ENCODE results near the gene ZIC4.

The ZIC4 gene

DNA sequence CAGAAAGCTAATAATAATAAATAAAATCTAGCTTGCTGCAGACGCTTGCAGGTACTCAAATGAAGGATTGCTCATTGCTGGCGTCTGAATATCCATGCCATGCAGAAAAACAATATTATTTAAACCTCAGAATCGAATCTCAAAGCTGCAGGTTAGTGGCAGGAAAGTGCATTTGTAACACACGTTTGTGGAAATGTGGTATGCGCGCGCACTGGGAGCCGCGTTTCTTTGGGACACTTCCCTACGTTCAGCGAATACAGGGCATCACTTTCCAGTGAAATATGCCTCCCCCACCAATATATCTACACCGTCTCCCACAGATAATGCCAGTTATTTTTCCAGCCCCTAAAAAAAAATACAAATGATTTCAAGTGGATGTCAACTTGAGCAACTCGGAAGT, 37.1 kb downstream of the ZIC4 start:
- no peak for DNase-seq (ENCODE audit: low spot score)

DNA sequence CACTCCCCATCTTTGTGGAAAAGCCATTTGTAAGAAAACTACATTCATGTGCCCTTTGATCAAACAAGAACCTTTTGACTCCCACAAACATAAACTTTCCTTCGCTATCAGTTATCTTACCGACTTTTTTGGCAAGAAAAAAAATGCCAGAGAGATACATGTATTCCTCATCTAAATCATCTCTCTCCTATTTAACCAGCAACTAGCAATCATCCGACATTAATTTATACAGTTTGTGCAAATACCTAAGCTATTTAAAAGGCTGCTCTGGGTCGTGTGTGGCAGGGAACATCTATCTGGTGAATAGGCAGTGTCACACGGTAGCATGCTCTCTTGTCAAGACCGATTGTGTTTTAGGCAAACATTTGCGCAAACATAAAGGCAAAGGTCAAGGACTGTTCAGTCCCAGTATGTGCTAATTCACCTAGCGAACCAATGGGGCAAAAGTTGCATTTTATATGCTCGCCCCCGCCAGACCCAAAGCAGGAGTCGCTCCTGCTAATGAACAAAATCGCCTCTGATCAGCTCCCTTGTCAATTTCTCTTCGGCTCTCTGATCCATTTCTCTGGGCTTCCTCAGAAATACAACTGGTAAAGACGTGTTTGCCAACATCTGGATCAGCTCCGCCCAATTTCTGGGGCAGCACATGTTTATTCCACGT, 37.7 kb downstream of the ZIC4 start:
- DNase-seq (ENCODE audit: low spot score): no peak

DNA sequence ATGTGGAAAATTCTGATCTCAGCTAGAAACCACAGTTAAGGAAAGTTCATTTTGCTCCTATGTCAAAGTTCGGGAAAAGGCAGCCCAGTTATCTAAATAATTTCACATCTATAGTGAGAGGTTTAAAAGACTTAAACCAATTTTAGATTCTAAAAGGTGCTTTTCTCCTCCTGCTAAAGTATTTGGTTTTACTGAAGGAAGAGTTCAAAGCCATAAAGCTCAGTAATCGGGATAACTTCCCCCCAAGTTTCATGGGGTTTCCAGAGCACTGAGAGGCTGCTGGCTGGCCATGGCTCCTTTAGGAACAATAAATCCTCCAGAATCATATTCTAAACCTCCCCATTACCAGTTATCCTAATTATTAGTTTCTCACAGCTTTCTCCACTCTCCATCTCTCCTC, 38.2 kb downstream of the ZIC4 start:
- DNase-seq (ENCODE audit: low spot score): no peak

DNA sequence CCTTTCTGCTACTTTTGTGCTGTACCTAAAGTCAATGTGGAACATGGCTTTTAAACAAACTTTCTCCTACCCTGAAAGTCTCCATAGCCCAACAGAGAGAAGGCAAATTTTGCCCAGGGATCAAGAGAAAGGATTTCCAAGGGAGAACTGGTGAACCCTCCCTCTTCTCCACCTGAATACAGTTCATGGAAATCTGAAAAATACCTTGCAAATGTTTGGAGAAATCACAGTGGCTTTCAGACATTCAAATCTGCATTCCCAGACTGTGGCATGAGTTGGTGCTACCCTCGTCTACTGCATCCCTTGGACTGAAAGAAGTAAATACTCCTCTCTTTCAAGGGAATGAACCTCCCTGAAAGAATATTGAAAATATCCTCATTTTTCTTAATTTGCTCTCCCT, 38.7 kb downstream of the ZIC4 start:
- no peak for DNase-seq (ENCODE audit: low spot score)

DNA sequence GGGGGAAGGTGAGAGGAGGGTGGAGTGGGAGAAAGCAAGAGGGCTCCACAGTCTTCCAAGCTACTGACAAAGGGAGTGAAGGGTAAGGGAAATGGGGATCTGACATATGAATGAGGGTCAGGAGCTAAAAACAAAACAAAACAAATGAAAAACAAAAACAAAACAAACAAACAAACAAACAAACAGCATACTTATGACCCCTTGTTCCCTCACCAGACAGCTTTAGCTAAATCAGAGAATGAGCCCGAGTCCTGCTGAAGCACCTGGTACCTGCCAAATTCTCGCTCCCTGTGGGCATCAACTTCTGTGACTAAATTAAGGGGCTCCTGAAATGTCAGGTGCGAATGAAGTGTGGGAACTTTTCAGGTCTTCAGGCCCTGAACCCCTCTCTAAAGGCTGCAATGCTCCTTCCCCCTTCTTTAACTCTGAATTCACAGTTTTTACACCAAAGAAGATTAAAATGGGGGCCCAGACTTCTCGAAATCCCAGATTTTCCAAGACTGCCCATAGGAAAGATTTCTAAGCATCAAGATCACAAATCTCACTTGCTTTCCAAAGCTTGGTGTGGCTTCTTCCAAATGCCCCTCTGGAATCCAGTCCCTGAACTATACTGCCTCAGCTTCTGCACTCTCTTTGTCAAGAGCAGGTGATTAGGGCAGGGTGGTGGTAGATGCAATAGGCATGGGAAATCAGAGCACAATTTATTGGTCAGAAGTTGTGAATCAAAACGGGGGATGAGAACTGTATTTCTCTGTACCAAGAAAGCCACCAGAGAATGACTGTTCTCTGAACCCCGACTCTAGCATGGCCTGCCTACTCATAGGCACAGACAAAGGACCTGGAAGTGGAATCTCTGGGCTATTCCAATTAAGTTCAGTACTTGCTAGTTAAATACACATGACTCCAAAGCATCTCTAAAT, 40.9 kb downstream of the ZIC4 start:
- DNase-seq (ENCODE audit: low spot score): no peak

DNA sequence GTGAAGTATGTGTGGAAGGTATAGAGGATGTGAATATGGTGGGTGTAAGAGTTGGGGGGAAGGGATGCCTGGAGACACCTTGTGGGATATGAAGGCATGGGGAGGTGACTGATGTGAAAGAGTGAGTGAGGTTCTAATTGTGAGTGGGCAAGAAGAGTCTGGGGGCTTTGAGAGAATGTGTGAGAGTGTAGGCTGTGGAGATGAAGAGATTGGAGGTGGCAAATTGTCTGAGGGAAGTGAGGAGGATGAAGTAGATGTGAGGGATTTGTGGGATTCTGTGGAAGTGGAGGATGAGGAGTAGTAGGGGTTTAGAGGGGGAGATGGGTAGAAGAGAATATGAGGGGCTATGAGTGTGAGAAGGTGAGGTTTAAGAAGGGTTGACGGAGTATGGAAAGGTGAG, 41.6 kb downstream of the ZIC4 start:
- DNase-seq (ENCODE audit: low spot score): no peak

DNA sequence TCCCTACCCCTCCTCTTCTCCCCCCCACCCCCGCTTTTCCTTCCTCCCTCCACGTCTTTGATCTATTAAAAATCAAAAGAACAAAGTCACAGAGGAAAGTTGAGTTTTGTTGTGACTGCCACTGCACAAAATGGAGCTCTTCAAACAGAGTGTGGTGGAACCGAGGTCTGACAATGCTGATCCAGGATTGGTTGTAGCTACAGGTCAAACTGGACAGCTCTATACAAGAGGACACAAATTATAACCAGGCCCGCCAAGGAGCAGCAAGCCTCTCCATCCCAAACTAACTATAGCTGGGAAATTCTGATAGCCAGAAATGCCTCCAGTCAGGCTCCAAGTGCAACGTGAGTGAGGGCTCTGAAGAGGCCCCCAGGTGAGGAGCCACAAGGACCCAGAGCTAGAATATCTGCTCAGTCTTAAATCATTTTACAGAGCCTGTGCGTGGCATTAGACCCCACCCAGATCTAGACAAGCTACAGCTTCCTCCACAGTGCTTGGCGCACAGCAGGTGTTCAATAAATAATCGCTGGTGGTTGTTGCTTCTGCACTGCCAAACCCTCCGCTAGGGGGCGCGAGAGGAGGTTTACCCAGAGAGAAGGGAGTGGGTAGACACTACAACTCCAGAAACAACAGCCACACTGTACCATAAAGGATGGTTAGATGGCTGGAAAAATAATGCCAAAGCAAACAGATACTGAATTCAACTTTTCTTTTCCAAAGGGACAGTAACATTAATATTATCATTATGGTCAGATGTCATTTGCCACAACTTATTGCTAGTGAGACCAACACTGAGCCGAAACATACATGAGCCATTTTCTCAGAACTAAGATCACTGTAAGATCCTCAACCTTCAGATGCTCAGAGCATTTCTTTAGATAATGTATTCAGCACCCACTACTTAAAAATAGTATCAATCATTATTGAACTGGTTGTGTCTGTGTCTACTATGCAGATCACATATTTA, 44.6 kb downstream of the ZIC4 start:
- peak; percentile 45 for DNase-seq (ENCODE audit: low spot score)

DNA sequence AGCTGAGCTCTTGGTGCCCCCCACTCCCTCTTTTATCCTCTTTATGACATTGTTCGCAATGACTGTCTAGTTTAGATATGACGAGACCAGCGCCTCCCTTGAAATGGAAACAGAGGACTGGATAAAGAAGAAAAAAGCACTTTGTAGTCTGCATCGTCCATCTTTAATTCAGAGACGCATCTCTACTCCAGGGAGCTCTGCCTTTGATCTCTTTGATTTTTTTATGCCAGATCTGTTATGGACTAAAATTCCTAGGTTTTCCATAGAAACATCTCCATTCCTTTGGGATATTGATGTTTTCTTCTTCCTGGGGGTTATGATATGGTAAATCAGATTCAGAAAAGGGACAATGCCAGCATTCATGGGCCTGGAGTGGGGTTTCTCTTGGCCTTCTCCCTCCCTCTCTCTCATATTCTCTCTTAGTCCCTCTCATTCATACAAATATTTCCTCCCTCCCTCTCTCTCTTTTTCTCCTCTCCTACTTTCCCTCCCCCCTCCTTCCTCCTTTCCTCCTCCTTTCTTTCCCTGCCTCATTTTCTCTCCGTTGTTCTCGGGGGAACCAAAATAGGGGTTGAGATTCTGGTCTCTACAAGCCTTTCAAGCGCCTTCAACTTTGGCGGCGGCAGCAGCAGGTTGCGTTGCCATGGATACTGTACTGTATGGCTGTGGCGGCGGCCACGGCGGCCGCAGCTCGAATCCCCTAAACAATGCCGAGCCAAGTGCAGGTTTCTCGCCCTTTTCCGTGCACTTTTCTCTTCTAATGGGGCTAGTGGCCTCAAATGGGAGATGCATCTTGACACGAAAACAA, 45.5 kb downstream of the ZIC4 start:
- no peak for DNase-seq (ENCODE audit: low spot score)

DNA sequence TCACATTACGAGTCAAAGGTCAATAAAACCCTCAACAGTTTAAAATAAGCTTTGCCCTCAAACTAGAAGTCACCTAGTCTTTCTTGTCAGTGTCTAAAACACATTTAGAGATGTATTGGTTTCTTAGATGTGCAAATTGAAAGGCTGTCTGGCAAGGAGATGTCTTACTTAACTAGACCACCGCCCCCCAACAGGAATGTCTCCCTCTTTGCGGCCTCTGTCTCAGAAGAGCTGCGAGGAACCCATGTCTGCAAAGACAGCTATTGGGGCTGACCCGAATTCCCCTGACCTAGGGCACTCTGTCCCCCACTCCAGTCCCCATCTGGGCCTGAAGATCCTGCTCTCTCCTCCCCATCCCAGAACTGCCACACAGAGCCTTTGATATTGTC, 46.3 kb downstream of the ZIC4 start:
- DNase-seq (ENCODE audit: low spot score): no peak

DNA sequence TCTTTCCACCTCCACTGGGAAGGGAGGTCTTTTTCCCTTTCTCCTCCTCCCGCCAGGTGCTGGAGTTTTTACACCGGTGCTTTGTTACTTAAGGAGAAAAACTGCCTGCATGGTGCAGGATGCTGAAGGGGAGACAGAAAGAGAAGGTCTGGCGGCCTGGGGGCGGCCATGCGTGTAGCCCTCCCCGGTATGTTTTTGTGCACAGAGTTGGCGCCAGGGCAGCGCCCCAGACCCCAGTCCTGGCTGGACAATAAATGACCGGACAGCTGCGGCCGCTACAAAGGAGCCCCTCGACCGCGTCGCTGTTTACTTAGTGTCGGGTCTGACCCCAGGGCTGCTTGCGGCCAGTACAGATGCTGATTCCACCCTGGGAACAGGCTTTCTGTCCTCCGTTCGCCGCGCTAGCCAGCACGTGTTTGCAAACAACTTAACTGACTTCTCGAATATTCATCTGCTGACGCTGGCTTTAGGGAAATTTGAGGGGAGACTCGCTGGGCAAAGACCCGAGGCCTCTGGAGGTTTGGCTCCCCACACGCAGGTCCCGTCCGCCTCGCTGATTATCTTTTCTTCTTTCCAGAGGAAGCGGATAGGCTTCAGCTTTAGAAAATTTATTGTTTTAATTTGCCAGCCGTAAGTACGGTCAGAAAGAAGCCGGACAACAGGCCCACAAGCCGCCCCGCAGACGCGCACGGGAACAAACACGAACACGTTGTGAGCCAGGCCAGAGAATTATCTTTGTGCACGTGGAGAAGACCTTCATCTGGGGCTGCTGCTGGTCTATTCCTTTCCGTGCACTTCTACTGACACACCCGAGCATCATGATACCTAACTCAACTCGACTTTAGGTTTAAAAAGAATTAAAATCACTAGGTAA, 46.9 kb downstream of the ZIC4 start:
- no peak for DNase-seq (ENCODE audit: low spot score)

DNA sequence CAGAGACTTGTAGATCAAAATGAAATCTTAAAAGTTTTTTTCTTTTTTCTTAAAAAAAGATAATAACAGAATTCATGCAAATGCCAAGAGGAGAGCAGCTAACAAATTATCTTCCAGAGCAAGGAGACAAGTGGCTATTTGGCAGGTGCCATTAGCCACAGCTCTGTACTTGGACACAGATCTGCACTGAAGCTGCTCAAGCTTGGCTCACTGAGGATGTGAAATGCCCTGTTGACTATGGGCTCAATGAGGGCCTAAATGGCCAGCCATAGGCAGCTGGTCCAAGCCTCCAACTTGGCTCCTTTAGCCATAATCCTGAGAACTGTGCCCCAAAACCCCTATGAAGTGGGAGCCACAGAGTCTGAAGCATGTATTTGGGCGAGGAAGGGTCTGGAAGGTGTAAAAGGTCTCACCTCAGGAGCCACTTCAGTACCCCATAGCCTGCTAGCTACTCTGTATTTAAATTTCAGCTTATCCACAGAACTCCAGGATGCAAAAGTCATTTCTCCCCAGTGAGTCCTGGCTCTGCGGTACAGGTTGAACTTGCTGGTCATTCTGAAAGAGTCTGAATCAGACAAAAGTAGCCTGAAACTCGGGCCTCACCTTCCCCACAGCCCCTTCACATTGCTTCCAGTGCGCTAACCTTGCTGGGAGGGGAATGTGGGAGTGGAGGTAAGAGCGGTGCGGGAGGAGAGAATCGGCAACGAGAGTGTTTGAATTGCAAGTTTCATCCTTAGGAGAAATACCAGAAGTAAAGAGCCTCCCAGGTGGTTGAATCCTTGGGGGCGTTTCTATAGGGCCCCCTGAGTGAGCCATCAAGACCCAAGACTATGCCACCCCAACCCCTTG, 48.0 kb downstream of the ZIC4 start:
- no peak for DNase-seq (ENCODE audit: low spot score)

DNA sequence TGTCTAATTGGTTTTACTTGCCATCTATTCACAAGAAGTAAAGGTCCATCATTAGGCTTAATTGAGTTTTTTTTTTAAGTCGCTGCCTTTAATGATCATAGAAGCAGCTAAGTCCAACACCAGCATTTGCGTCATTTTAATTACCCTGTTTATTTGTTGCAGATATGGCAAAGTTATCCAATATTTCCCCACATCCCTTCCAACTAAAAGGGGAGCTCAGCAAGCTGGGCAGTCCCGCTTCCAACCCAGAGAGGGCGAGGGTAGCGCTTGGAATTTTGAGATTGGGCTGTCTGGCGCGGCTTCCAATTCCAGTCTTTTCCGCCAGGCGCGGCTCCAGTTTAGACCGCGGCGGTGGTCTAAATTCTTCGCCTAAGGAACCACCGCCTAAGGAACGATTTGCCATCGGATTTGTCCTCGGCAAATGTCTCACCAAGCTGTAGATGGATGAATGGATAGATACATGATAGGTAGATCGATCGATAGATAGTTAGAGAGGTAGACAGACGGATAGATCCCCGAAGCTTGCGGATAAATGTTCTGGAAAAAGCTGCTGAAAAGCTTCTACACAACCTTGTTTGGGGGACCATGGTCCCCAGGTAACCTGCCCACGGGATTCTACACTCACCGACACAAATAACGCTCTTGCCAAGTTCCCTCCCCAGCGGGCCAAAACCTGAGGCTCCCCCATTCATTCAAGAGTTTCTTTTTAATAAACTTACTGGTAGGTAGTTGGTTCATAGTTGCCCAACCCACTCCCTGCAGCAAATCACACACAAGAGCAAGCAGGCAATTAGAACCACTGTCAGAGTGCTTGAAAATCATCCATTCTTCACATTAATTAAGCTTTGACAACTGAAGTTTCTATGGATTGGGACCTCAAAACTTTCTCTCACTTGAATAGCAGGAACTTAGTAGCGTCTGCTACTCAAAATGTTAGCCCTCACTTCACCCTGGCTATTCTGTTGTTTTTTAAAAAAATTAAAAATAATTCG, 49.1 kb downstream of the ZIC4 start:
- DNase-seq (ENCODE audit: low spot score): no peak

DNA sequence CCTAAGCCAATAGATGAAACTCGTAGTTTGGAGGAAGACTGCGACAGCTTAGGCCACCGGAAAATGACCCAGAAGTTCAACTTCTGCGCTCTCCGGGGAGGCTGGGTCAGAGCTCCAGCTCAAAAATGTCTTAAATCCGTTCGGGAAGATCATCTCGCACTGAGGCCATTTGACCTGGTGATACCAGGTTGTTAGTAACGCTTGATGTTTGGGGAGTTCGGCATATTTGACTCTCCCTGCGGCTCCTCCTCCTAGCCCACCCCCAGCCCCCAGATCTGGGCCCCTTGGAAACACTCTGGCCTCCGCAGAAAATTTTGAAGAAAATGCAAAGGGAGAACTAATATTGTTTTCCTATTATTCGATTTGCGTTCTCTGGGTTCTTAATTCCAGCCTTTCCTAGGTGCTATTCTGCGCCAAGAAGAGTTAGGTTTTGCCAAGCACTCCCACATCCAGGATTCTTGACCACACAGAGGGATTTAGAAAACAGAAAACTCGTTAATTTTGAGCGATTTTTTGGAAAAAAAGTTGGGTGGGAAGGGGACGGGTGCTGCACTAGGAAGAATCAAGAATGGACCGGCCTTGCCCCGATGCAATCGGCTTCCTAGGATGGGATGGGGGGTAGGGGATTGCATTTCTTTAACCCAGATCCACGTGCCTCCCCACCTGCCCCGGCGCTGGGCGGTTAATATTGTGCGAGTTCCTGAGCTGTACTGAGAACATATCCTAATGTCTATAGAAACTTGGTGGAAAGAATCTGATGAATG, 50.0 kb downstream of the ZIC4 start:
- no peak for DNase-seq (ENCODE audit: low spot score)

DNA sequence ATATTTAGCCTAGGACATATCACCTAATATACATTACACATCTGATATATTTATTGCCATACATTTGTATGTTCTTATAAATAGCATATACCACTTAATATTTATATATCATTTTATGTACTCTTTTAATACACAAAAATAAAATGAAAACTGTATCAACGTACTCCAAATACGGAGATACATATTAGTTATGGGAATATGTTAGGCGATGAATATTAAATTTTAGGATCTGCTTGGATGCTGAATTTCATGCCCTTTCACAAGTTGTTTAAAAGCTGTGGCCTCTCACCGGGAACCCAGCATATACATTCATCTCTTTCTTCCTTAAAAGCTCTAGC, 50.6 kb downstream of the ZIC4 start:
- DNase-seq (ENCODE audit: low spot score): no peak

DNA sequence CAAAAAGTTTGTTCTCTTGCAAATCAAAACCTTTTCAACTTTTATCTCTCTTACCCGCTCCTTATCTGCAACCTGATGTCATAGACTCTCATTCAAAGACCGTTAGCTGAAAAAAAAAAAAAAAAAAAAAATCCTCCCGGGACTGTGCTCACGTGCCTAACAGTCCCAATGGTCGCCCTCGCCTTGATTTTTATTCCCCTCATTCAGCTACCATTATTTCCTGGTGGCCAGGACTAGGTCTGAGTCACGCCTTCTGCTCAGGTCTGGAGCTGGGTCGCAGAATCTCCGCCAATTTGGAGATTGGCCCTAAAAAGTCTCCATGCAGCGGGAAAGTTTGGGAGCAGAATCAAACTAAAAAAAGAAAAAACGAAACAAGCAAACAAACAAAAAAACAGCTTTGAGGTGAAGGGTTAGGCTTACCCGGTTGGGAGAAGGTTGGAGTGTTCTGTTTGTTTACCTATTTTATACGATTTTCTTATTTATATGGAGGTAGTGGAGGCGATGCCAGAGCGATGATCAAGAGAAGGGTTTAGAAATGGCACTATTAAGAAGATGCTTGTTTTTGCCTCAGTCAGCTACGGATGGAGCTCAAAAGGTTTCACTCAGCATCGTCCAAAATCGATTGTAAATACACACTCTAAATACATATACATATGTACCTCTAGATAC, 51.1 kb downstream of the ZIC4 start:
- DNase-seq (ENCODE audit: low spot score): no peak

DNA sequence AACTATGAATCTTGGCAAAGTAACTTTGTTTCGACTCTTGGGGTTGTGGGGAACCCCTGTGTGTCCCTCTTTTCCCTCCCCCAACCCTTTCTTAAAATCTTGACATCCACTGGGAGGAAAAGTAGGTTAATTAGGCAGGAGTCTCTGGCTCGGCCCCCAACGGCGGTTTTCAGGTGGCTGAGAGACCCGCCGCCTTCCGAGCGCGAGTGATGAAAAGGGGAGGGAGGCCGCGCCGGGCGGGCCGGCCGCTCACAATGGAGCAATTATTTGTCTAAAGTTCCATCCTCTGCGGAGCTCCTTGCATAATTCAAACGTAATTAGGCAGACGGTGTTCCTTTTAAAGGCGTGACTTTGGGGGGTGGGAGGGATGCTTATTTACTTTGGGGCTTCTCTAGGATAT, 51.7 kb downstream of the ZIC4 start:
- peak; percentile 77 for DNase-seq (ENCODE audit: low spot score)

DNA sequence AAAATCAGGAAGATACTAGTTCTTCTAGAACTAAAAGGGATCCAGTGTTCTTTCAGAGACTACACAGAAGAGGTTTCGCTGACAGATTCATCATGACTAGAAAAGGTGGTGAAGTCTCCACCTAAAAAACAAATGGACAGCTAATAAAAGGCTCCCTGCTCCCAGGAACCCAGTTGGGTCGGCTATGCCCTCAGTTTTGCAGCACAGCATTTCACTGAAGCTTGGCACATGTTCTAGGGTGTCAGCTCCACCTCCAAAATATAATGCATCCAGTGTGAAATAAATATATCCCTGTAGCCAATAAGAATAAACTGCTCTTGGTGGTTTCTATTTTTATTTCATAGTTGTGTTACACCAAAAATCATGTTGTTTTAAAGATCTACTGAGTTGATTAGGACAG, 55.0 kb downstream of the ZIC4 start:
- DNase-seq (ENCODE audit: low spot score): no peak
